PC-3 (cell line): ENCODE results near the gene SMARCA4. TPM values are rescaled to one million over a fixed set of nuclear protein-coding genes. Genes with fewer than 3 reads are reported as not detected.
A peak's percentile ranks its signal among the peaks of the same experiment; 100 is the strongest.

ENCODE experiments used
- ATAC-seq: fragments of 200-7000 bp; cut with Tn5 transposase; 2 replicates; pipeline ENCODE4 v1.9.1; 2020; ENCODE audit warnings: mild to moderate bottlenecking, moderate library complexity
- BruUV-seq: library from RNA; stranded (reverse); fragments of 400-500 nt; replicated peaks from 2 replicates; lab custom pipeline; 2021; lab: Mats Ljungman, UMichigan
- CTCF ChIA-PET: fragments of 300-600 bp; sonication (Branson Sonifier 250); formaldehyde crosslinking; loops from one replicate; lab custom pipeline; 2022; ENCODE audit warnings: antibody characterized with exemption; lab: Charles Lee
- POLR2A ChIA-PET: fragments of 300-600 bp; sonication (Branson Sonifier 250); formaldehyde crosslinking; loops from one replicate; lab custom pipeline; 2022; ENCODE audit warnings: antibody characterized with exemption; ENCODE audit not compliant: unreplicated experiment; lab: Charles Lee
- DNase-seq: peaks from one replicate; pipeline ENCODE4 v3.0.0-alpha.2; 2015
- H2AFZ ChIP-seq: fragments of 300-600 bp; sonication (generic); 2 replicates; pipeline ENCODE4 v1.6.0; 2016; ENCODE audit warnings: antibody characterized with exemption, low read length
- H3F3A ChIP-seq: fragments of 300-600 bp; sonication (generic); one replicate; pipeline ENCODE4 v1.6.0; 2017; ENCODE audit warnings: antibody characterized with exemption, low read length, control low read depth, mild to moderate bottlenecking; ENCODE audit not compliant: unreplicated experiment
- H3K27ac ChIP-seq: fragments of 300-600 bp; sonication (generic); 2 replicates; pipeline ENCODE4 v1.5.1; 2016; ENCODE audit warnings: mild to moderate bottlenecking, low read length
- H3K27me3 ChIP-seq: fragments of 300-600 bp; sonication (generic); 2 replicates; pipeline ENCODE4 v1.6.1; 2016; ENCODE audit warnings: low read length, mixed read lengths
- H3K36me3 ChIP-seq: fragments of 300-600 bp; sonication (generic); 2 replicates; pipeline ENCODE4 v1.6.1; 2016; ENCODE audit warnings: low read depth, mixed run types, low read length, mixed read lengths
- H3K4me1 ChIP-seq: fragments of 300-600 bp; sonication (generic); 2 replicates; pipeline ENCODE4 v1.5.1; 2016; ENCODE audit warnings: low read length; ENCODE audit not compliant: insufficient read depth
- H3K4me2 ChIP-seq: fragments of 300-600 bp; sonication (generic); 2 replicates; pipeline ENCODE4 v1.6.0; 2016; ENCODE audit warnings: low read length
- H3K4me3 ChIP-seq: fragments of 300-600 bp; sonication (generic); 2 replicates; pipeline ENCODE4 v1.5.1; 2016; ENCODE audit warnings: mild to moderate bottlenecking, low read length, mixed read lengths
- H3K79me2 ChIP-seq: fragments of 300-600 bp; sonication (generic); 2 replicates; pipeline ENCODE4 v1.6.1; 2017; ENCODE audit warnings: low read length, mixed read lengths
- H3K9ac ChIP-seq: fragments of 300-600 bp; sonication (generic); 2 replicates; pipeline ENCODE4 v1.6.0; 2016; ENCODE audit warnings: mild to moderate bottlenecking, low read length
- H3K9me2 ChIP-seq: fragments of 300-600 bp; sonication (generic); replicated peaks from 2 replicates; pipeline ENCODE4 v1.6.1; 2016; ENCODE audit warnings: mixed run types, low read length, mixed read lengths
- H3K9me3 ChIP-seq: fragments of 300-600 bp; sonication (generic); 2 replicates; pipeline ENCODE4 v1.6.1; 2016; ENCODE audit warnings: low read length, mixed read lengths
- H4K20me1 ChIP-seq: fragments of 300-600 bp; sonication (generic); 2 replicates; pipeline ENCODE4 v1.6.1; 2016; ENCODE audit warnings: low read length, mixed read lengths
- CTCF ChIP-seq: fragments of 300-600 bp; sonication (generic); conservative IDR thresholded peaks from 2 replicates; pipeline ENCODE4 v1.5.1; 2017; ENCODE audit warnings: antibody characterized with exemption, low read depth, mild to moderate bottlenecking, low read length
- EZH2 ChIP-seq: fragments of 300-600 bp; sonication (generic); IDR thresholded peaks from one replicate; pipeline ENCODE4 v1.6.1; 2017; ENCODE audit warnings: antibody characterized with exemption, mild to moderate bottlenecking, low read length; ENCODE audit not compliant: unreplicated experiment
- EZH2phosphoT487 ChIP-seq: fragments of 300-600 bp; sonication (generic); IDR thresholded peaks from 2 replicates; pipeline ENCODE4 v1.6.1; 2018; ENCODE audit warnings: mild to moderate bottlenecking, antibody characterized with exemption, low read length, borderline replicate concordance
- intact Hi-C: fragments of 100-400 bp; cut with micrococcal nuclease; formaldehyde crosslinking; loops from 2 replicates; pipeline ENCODE4 v1.9.0; 2023
- total RNA-seq: library from RNA; depleted of rRNA; stranded (reverse); fragments of >200 nt; gene quantifications from 2 replicates; pipeline ENCODE4 v1.2.3, GENCODE V29; 2014

SMARCA4 gene
- total RNA-seq, 1 experiment from 2014 or later = 197 TPM

- TF ChIP-seq CTCF = no peak
- no peak for TF ChIP-seq EZH2phosphoT487
- TF ChIP-seq EZH2 = no peak
- CTCF ChIA-PET = no interaction called here
- Histone ChIP-seq H3K27ac (no peak overlapping the region), H3K4me2 (no peak overlapping the region), H3K27me3 (no peaks in the 10 kb centered on the region), H3K4me1 (peaks cover 14% of the 10 kb centered on the region), H3K9me2 (no peaks in the 10 kb centered on the region), H3K79me2 (peaks cover 13% of the 10 kb centered on the region; the same call in 1 of the 2 replicates), H4K20me1 (no peaks in the 10 kb centered on the region), H3K9ac (no peak overlapping the region), H3K36me3 (peaks cover 62% of the 10 kb centered on the region), H3F3A (peaks cover 13% of the 10 kb centered on the region), H2AFZ (no peak overlapping the region), H3K4me3 (no peak overlapping the region), H3K9me3 (no peaks in the 10 kb centered on the region)
- intact Hi-C loops = no loop called here
- ATAC-seq = no peak
- POLR2A ChIA-PET = no interaction called here
- no TSS peak for BruUV-seq
- DNase-seq = no peak
Observed at GRCh38 chr19:11033251-11033650, 72.4 kb downstream of the SMARCA4 start.

- H3K4me3 ChIP-seq = no peak overlapping the region
- no peak for DNase-seq
- no peaks in the 10 kb centered on the region for H3K9me3 ChIP-seq
- H3K27ac ChIP-seq = no peak overlapping the region
- H3K9ac ChIP-seq = no peak overlapping the region
- ChIA-PET CTCF (no interaction called here), POLR2A (no interaction called here)
- no peak for ATAC-seq
- H3K27me3 ChIP-seq = no peaks in the 10 kb centered on the region
- H4K20me1 ChIP-seq = no peaks in the 10 kb centered on the region
- no peaks in the 10 kb centered on the region for H3K9me2 ChIP-seq
- no peak overlapping the region for H2AFZ ChIP-seq
- peaks cover 13% of the 10 kb centered on the region for H3F3A ChIP-seq
- TF ChIP-seq CTCF (no peak), EZH2 (no peak), EZH2phosphoT487 (no peak)
- peaks cover 13% of the 10 kb centered on the region; the same call in 1 of the 2 replicates for H3K79me2 ChIP-seq
- no TSS peak for BruUV-seq
- peaks cover 14% of the 10 kb centered on the region for H3K4me1 ChIP-seq
- H3K36me3 ChIP-seq = peaks cover 64% of the 10 kb centered on the region
- intact Hi-C loops = no loop called here
- no peak overlapping the region for H3K4me2 ChIP-seq
Observed at GRCh38 chr19:11033763-11034162, 72.9 kb downstream of the SMARCA4 start.

GRCh38 chr19:11034449-11035213 is 73.8 kb downstream of the SMARCA4 start:
- TF ChIP-seq EZH2phosphoT487 (no peak), CTCF (no peak), EZH2 (no peak)
- Histone ChIP-seq H3K4me1 (peaks cover 14% of the 10 kb centered on the region), H4K20me1 (no peaks in the 10 kb centered on the region), H3K4me2 (no peak overlapping the region), H3K27ac (peak overlapping the region; percentile 64), H3K9ac (no peak overlapping the region), H2AFZ (no peak overlapping the region), H3K27me3 (no peaks in the 10 kb centered on the region), H3F3A (peaks cover 13% of the 10 kb centered on the region), H3K79me2 (peaks cover 13% of the 10 kb centered on the region; the same call in 1 of the 2 replicates), H3K9me3 (no peaks in the 10 kb centered on the region), H3K4me3 (no peak overlapping the region), H3K9me2 (no peaks in the 10 kb centered on the region), H3K36me3 (peaks cover 68% of the 10 kb centered on the region)
- POLR2A ChIA-PET = no interaction called here
- DNase-seq = no peak
- ATAC-seq = no peak
- no TSS peak for BruUV-seq
- CTCF ChIA-PET = interaction anchor here (1.2 to 1.7 kb wide), 2 partner anchors 51 to 129 kb away, joined by 3 to 4 read pairs; no protein-coding TSS in a partner anchor
- intact Hi-C loops = loop anchor here (5.0 kb wide), 1 partner anchor 168 kb away; no protein-coding TSS in a partner anchor
